Stimulated activated CD4-positive, alpha-beta T cell treated with anti-CD3 and anti-CD28 coated beads, Interleukin-1b, Interleukin-23, amount 100 ng/mL, for 1 hour (primary cell): ENCODE data around the gene CLDN9.

ENCODE experiments used
- DNase-seq, 2 donors: peaks; one replicate each; pipeline ENCODE4 v3.0.0-alpha.2; 2020; ENCODE audit warnings: low read depth in 2 of 2

Gene CLDN9

GRCh38 chr16:2992383-2993081, 20.2 kb upstream of the CLDN9 start:
- DNase-seq = no peak

- no peak for DNase-seq
Observed at GRCh38 chr16:2996298-2996697, 16.4 kb upstream of the CLDN9 start.

GRCh38 chr16:2999929-3000328, 12.8 kb upstream of the CLDN9 start:
- no peak for DNase-seq

GRCh38 chr16:3000540-3000939, 12.2 kb upstream of the CLDN9 start:
- no peak for DNase-seq

- no peak for DNase-seq
Observed at GRCh38 chr16:3001316-3001715, 11.4 kb upstream of the CLDN9 start.

GRCh38 chr16:3003582-3004270, 9.0 kb upstream of the CLDN9 start:
- peak; percentile 85 to 93 for DNase-seq

- no peak for DNase-seq
Observed at GRCh38 chr16:3004319-3004718, 8.4 kb upstream of the CLDN9 start.

GRCh38 chr16:3004781-3005284, 7.9 kb upstream of the CLDN9 start:
- DNase-seq = no peak

- DNase-seq = no peak
Observed at GRCh38 chr16:3007059-3007956, 5.4 kb upstream of the CLDN9 start.

GRCh38 chr16:3007957-3008689, 4.6 kb upstream of the CLDN9 start:
- no peak for DNase-seq

- no peak for DNase-seq
Observed at GRCh38 chr16:3008690-3009037, 4.1 kb upstream of the CLDN9 start.

- DNase-seq = no peak
Observed at GRCh38 chr16:3009568-3010390, 2.9 kb upstream of the CLDN9 start.

- DNase-seq = no peak
Observed at GRCh38 chr16:3010510-3010909, 2.2 kb upstream of the CLDN9 start.

GRCh38 chr16:3012246-3012645, 477 bp upstream of the CLDN9 start:
- DNase-seq = no peak

GRCh38 chr16:3013491-3013951, 798 bp downstream of the CLDN9 start:
- DNase-seq = no peak

- no peak for DNase-seq
Observed at GRCh38 chr16:3013998-3014690, 1.4 kb downstream of the CLDN9 start.

GRCh38 chr16:3014971-3015370, 2.2 kb downstream of the CLDN9 start:
- no peak for DNase-seq

- no peak for DNase-seq
Observed at GRCh38 chr16:3015865-3016521, 3.3 kb downstream of the CLDN9 start.

- no peak for DNase-seq
Observed at GRCh38 chr16:3017344-3017743, 4.6 kb downstream of the CLDN9 start.
